ENCODE measurements around the gene PPIL6. TPM values are rescaled to one million over a fixed set of nuclear protein-coding genes. Genes with fewer than 3 reads are reported as not detected.

The PPIL6 gene
- total RNA-seq, 1 experiment from 2014 or later, result 8.8 TPM

DNA sequence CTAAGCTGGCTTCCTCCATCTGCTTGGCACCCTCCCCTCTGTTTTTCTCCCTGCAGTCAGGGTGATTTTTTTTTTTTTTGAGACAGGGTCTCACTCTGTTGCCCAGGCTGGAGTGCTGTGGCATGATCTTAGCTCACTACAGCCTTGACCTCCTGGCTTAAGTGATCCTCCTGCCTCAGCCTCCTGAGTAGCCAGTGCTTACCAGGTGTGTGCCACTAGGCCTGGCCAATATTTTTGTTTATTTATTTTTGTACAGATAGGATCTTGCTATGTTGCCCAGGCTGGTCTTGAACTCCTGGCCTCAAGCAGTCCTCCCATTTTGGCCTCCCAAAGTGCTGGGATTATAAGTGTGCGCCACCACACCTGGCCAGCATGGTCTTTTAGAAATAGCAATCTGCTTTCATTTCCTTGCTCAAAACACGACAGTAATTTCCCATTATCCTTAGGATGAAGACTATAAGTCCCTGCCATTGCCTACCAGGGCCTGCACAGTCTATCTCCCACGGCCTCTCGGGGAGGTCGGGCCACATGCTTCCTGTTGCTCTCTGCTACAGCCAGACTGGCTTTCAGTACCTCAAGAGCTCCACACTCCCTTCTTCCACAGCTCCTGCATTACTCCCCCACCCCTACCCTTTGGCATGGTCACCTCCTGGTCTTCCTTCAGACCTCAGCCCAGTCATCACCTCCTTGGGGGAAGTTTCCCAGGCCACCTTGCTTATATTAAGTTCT is 47.1 kb downstream of the PPIL6 start:
- Histone ChIP-seq H3K36me3 (no peaks in the 10 kb centered on the region), H3K9me3 (no peaks in the 10 kb centered on the region)
- DNase-seq, result no peak

GRCh38 chr6:109389650-109390274 is 50.7 kb downstream of the PPIL6 start:
- Histone ChIP-seq H3K36me3 (no peaks in the 10 kb centered on the region), H3K27me3 (no peaks in the 10 kb centered on the region), H3K4me3 (no peak overlapping the region), H3K9me3 (no peaks in the 10 kb centered on the region)
- DNase-seq, result no peak

More for the DNA sequence above, 47.1 kb downstream of the PPIL6 start:
- no peaks in the 10 kb centered on the region for H3K27me3 ChIP-seq
- H3K4me3 ChIP-seq, result no peak overlapping the region

DNA sequence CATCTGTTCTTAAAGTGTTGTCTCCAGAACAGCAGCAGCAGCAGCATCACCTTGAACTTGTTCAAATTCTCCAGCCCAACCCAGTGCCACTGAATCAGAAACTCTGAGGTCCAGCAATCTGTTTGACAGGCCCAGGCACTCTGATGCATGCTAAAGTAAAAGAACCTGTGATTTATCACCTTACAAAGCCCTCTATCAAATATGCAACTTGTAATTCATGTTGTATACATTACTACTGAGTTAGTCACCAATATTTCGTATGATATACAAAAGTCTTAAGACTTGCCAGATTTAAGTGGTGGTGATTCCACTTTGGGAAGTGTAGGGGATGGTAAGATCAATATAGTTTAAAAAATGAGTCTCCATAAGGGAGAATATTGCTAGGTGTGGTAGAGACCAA is 52.2 kb downstream of the PPIL6 start:
- Histone ChIP-seq H3K27me3 (no peaks in the 10 kb centered on the region), H3K36me3 (no peaks in the 10 kb centered on the region), H3K4me3 (no peak overlapping the region), H3K9me3 (no peaks in the 10 kb centered on the region)
- DNase-seq, result no peak

DNA sequence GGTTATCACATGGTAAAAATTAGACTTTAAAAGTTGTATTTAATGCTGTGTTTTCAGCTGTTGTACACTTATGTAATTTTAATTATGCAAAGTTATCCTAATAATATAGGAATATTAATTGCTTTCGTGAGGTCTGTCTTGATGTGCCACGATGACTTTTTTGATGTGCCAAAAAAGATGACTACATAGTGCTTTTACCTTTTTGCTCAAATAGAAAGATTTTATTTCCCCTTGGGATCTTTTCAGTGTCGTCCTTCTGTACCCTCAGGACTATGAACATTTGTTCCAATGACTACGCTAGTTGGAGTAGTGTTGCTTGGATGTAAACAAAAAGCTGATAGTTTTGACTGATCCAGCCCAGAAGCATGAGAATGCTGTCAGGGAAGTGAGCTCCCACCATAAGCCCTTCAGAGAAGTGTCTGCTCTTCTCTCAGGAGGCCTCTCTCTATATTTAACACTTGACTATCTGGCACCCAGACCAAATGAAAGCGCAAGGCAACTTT is 56.9 kb downstream of the PPIL6 start:
- peak overlapping the region; percentile 91 for H3K4me3 ChIP-seq
- no peaks in the 10 kb centered on the region for H3K9me3 ChIP-seq
- DNase-seq, result no peak
- no peaks in the 10 kb centered on the region for H3K27me3 ChIP-seq
- H3K36me3 ChIP-seq, result peaks cover 12% of the 10 kb centered on the region

DNA sequence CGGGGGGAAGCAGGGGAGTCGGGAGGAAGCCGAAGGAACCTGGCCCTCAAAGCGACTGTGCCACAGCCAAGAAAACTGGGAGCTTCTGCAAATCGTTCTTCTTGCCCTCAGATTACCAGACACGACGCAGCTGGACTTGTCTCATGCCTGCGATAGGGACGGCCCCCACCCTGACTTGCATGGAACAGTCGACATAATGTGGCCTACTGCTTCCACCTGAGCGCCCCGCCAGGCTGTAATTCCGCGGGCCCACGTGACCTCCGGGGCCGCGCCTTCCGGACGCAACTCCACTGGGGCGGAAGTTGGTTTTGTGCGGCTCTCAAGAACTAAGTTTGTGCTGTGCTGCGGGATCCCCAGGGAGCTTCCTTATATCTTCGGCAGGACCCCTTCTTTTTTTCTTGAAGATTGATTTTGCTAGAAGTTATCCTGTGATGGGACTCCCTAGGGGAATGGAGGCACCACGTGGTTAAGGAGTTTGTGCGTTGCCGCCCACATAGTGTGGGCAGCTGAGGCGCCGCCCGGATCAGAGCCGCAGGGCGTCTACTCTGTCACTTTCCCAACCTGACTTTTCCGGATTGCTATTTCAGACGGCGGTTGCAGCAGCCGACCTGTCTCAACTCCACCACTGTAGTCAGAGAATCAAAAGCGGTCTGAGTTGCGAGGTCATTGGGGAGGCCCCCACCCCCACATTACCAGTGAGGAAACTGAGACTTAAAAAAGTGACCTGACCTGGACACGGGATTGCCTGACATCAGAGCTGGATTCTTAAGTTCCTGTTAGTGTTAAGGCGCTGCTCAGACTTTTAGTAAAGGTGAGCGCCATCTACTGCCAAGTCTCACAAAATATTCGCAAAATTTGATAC is 57.6 kb downstream of the PPIL6 start:
- DNase-seq, result peak; percentile 93
- H3K9me3 ChIP-seq, result no peaks in the 10 kb centered on the region
- peaks cover 19% of the 10 kb centered on the region for H3K36me3 ChIP-seq
- peak overlapping the region; percentile 91 for H3K4me3 ChIP-seq
- no peaks in the 10 kb centered on the region for H3K27me3 ChIP-seq

- Histone ChIP-seq H3K27me3 (no peaks in the 10 kb centered on the region), H3K9me3 (no peaks in the 10 kb centered on the region), H3K4me3 (peak within 1 kb of the TSS; percentile 91), H3K36me3 (peaks cover 27% of the 10 kb centered on the region)
- DNase-seq, result peak; percentile 91
These were observed 58.5 kb downstream of the PPIL6 start, which contains the start of gene CD164 for GRCh38 chr6:109381747-109382575. CD164 (minus strand) TSS chr6:109382467; CDS start chr6:109382378, 89 bp downstream.

DNA sequence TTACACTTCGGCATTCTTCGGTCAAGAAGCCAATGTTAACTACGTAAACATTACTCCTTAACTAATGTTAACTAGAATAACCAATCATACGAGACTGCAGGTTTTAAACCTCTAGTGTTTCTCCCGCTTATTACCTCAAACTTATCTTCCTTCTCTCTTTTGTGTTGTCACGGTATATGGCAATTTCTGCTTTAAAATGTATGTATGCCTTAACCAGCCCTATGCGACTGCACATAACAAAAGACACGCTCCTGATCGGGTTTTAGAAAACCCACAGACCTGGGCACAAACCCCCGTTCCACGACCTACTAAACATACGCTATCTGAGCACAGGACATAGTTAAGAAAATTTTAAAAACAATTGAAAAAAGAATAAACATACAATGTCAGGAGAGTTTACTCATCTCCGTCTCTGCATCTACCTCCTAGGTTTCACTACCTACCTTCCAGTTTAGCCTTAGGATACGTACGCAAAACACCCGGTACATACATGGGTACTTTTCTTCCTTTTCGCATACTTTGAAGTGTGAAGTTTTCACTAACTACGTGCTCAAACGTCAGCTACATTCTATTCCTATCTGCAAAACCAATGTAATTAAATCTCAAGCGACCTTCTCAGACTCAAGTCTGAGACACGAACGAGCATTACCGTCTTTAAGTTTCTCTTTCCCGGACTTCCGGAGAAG is 59.2 kb downstream of the PPIL6 start:
- peak overlapping the region; percentile 91 for H3K4me3 ChIP-seq

GRCh38 chr6:109379711-109380110 is 60.7 kb downstream of the PPIL6 start:
- peak overlapping the region; percentile 91 for H3K4me3 ChIP-seq
- no peak for DNase-seq
- no peaks in the 10 kb centered on the region for H3K27me3 ChIP-seq
- peaks cover 50% of the 10 kb centered on the region for H3K36me3 ChIP-seq
- H3K9me3 ChIP-seq, result no peaks in the 10 kb centered on the region

More for the DNA sequence above, 59.2 kb downstream of the PPIL6 start:
- Histone ChIP-seq H3K9me3 (no peaks in the 10 kb centered on the region), H3K27me3 (no peaks in the 10 kb centered on the region), H3K36me3 (peaks cover 35% of the 10 kb centered on the region)
- no peak for DNase-seq

GRCh38 chr6:109377717-109378116 is 62.7 kb downstream of the PPIL6 start:
- no peak for DNase-seq
- peaks cover 69% of the 10 kb centered on the region for H3K36me3 ChIP-seq
- H3K9me3 ChIP-seq, result no peaks in the 10 kb centered on the region
- no peaks in the 10 kb centered on the region for H3K27me3 ChIP-seq
- H3K4me3 ChIP-seq, result no peak overlapping the region

- peaks cover 86% of the 10 kb centered on the region for H3K36me3 ChIP-seq
- no peak for DNase-seq
- H3K27me3 ChIP-seq, result no peaks in the 10 kb centered on the region
- no peak overlapping the region for H3K4me3 ChIP-seq
- H3K9me3 ChIP-seq, result no peaks in the 10 kb centered on the region
These were observed 66.0 kb downstream of the PPIL6 start for GRCh38 chr6:109374326-109374892.

GRCh38 chr6:109373762-109374161 is 66.7 kb downstream of the PPIL6 start:
- Histone ChIP-seq H3K27me3 (no peaks in the 10 kb centered on the region), H3K4me3 (no peak overlapping the region), H3K9me3 (no peaks in the 10 kb centered on the region), H3K36me3 (peaks cover 85% of the 10 kb centered on the region)
- DNase-seq, result no peak

DNA sequence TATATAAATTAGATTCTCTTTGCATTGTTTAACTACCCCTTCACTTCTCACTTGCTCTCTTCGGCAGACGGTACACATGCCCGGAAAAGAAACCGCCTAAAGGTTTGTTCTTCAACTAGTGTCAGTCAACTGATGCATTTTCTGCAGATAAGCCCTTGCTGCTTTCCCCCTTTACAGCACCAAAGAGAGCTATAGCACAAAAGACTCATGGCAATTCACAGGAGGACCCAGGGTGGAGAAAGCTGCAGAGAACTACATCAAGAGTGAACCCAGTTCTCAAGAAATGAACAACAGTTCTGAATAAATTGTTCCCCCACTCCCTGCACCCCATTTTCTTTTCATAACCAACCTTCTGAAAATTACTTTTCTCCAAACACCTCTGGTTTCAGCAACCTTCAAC is 67.1 kb downstream of the PPIL6 start:
- no peaks in the 10 kb centered on the region for H3K27me3 ChIP-seq
- H3K4me3 ChIP-seq, result no peak overlapping the region
- H3K36me3 ChIP-seq, result peaks cover 87% of the 10 kb centered on the region
- H3K9me3 ChIP-seq, result no peaks in the 10 kb centered on the region
- DNase-seq, result no peak

GRCh38 chr6:109372130-109372529 is 68.3 kb downstream of the PPIL6 start:
- H3K36me3 ChIP-seq, result peaks cover 85% of the 10 kb centered on the region
- no peaks in the 10 kb centered on the region for H3K9me3 ChIP-seq
- H3K4me3 ChIP-seq, result no peak overlapping the region
- H3K27me3 ChIP-seq, result no peaks in the 10 kb centered on the region
- no peak for DNase-seq

- DNase-seq, result no peak
- Histone ChIP-seq H3K36me3 (peaks cover 84% of the 10 kb centered on the region), H3K4me3 (no peak overlapping the region), H3K9me3 (no peaks in the 10 kb centered on the region), H3K27me3 (no peaks in the 10 kb centered on the region)
These were observed 69.6 kb downstream of the PPIL6 start for GRCh38 chr6:109370792-109371191.

- DNase-seq, result no peak
- Histone ChIP-seq H3K4me3 (no peak overlapping the region), H3K36me3 (peaks cover 84% of the 10 kb centered on the region), H3K9me3 (no peaks in the 10 kb centered on the region), H3K27me3 (no peaks in the 10 kb centered on the region)
These were observed 70.1 kb downstream of the PPIL6 start for GRCh38 chr6:109370336-109370735.
